Tibial nerve (tissue), 4 donors: ENCODE data around the gene ATP8A1. TPM values are rescaled to one million over a fixed set of nuclear protein-coding genes. Genes with fewer than 3 reads are reported as not detected.

Source experiments
- DNase-seq, 2 donors: peaks; one replicate each; pipeline ENCODE4 v3.0.0-alpha.2; 2019; ENCODE audit warnings: low spot score in 2 of 2
- H3K27ac ChIP-seq, 4 donors: fragments of 200-600 bp; sonication (generic) in 3 of 4; one replicate each; pipeline ENCODE4 v1.5.1; 2017 to 2019; ENCODE audit warnings: mild to moderate bottlenecking in 1 of 4
- H3K27me3 ChIP-seq, 2 donors: fragments of 200-600 bp; sonication (generic) in 1 of 2; one replicate each; pipeline versions ENCODE4 v1.5.1 to v1.6.0; 2017 to 2019
- H3K36me3 ChIP-seq, 3 donors: fragments of 200-600 bp; sonication (generic); one replicate each; pipeline ENCODE4 v1.5.1; 2018 to 2019
- H3K4me1 ChIP-seq, 4 donors: fragments of 200-600 bp; sonication (generic) in 3 of 4; one replicate each; pipeline ENCODE4 v1.5.1; 2017 to 2019
- H3K4me3 ChIP-seq, 4 donors: fragments of 200-600 bp; sonication (generic) in 3 of 4; one replicate each; pipeline ENCODE4 v1.5.1; 2017 to 2019; ENCODE audit warnings: mild to moderate bottlenecking in 1 of 4, moderate library complexity in 1 of 4
- H3K9me3 ChIP-seq, 4 donors: fragments of 200-600 bp; sonication (generic) in 3 of 4; one replicate each; pipeline ENCODE4 v1.5.1; 2017 to 2019
- EP300 ChIP-seq, 2 donors: sonication (generic); formaldehyde crosslinking; IDR thresholded peaks; one replicate each; pipeline ENCODE4 v1.6.1; 2017; ENCODE audit warnings: antibody characterized with exemption in 2 of 2, mild to moderate bottlenecking in 1 of 2
- POLR2A ChIP-seq, 2 donors: fragments of 450-650 bp; IDR thresholded peaks; one replicate each; pipeline ENCODE4 v1.6.1; 2017; ENCODE audit warnings: antibody characterized with exemption in 2 of 2, mild to moderate bottlenecking in 2 of 2, moderate library complexity in 2 of 2
- WGBS, 2 donors: methylation state at CpG; one replicate each; pipeline ENCODE4 v1.1.5; 2018; 5-methylcytosine and 5-hydroxymethylcytosine counted together
- total RNA-seq, 4 donors: library from RNA; depleted of rRNA; stranded (reverse); fragments of >200 nt; gene quantifications; one replicate each; pipeline ENCODE4 v1.1.0, GENCODE V29; 2016
- TF ChIP-seq, protein P1 (sequence below), 5 experiments: fragments of 200-600 bp in 3 of 5; fragments of 450-650 bp in 2 of 5; sonication (generic) in 3 of 5; IDR thresholded peaks; one replicate each; pipeline ENCODE4 v1.5.1; 2016 to 2019; ENCODE audit warnings: antibody characterized with exemption in 5 of 5, mild to moderate bottlenecking in 3 of 5, moderate library complexity in 2 of 5

The ATP8A1 gene
- total RNA-seq, 4 donors from 2014 or later: 57.9 to 79.7 (median 64.9) TPM

DNA sequence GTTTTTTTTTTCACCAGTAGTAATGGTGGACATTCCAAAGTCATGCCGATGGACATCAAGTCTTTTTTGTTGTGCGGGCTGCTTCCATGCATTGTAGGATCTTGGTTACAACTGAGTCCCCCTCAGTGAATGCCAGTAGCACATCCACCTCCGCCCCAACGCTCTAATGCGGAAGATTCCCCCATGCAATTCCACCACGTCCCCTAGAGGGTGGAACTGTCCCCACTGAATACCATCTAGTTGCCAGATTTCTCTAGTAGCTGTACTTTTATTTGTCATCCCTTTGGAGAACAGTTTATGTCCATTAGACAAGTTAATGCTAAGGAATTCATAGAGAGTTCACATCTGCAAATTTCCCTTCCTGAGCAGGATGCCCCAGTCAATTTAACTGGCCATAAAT is 252.9 kb downstream of the ATP8A1 start:
- 86 to 91% methylated on average over 6 of the region's 6 CpGs for WGBS, 2 donors
- H3K27ac ChIP-seq: no peak overlapping the region
- H3K9me3 ChIP-seq: no peaks in the 10 kb centered on the region
- peaks cover 0 to 7% (median 0%) of the 10 kb centered on the region in 3 donors for H3K36me3 ChIP-seq
- H3K4me3 ChIP-seq: no peak overlapping the region
- no peak for DNase-seq
- peaks cover 0 to 3% (median 0%) of the 10 kb centered on the region in 4 donors for H3K4me1 ChIP-seq
- peaks cover 0 to 12% of the 10 kb centered on the region in 2 donors for H3K27me3 ChIP-seq
- TF ChIP-seq, protein P1, sequence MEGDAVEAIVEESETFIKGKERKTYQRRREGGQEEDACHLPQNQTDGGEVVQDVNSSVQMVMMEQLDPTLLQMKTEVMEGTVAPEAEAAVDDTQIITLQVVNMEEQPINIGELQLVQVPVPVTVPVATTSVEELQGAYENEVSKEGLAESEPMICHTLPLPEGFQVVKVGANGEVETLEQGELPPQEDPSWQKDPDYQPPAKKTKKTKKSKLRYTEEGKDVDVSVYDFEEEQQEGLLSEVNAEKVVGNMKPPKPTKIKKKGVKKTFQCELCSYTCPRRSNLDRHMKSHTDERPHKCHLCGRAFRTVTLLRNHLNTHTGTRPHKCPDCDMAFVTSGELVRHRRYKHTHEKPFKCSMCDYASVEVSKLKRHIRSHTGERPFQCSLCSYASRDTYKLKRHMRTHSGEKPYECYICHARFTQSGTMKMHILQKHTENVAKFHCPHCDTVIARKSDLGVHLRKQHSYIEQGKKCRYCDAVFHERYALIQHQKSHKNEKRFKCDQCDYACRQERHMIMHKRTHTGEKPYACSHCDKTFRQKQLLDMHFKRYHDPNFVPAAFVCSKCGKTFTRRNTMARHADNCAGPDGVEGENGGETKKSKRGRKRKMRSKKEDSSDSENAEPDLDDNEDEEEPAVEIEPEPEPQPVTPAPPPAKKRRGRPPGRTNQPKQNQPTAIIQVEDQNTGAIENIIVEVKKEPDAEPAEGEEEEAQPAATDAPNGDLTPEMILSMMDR (IDR thresholded peaks at IDR 0.05): no peak
- TF ChIP-seq POLR2A (IDR thresholded peaks at IDR 0.05) (no peak), EP300 (IDR thresholded peaks at IDR 0.05) (no peak)

DNA sequence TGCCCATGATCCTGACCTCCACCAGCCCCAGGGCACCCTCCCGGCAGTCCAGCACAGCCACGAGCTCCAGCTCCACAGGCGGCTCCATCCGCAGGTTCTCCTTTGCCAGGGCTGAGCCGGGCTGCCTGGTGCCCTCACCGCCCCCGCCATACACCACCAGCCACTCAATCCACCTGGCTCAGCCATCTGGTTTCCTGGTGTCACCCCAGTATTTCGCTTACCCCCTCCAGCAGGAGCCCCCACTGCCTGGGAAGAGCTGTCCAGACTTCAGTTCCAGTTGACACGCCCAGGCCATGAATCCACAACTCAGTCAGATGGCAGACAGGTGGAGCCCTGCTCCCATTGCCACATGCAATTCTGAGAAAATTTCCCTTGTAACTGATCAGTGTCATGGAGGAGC is 255.7 kb downstream of the ATP8A1 start:
- no peak for DNase-seq
- Histone ChIP-seq H3K27me3 (peaks cover 0 to 40% of the 10 kb centered on the region in 2 donors), H3K4me1 (peaks cover 0 to 31% (median 18%) of the 10 kb centered on the region in 4 donors), H3K4me3 (peak overlapping the region in 1 of 4 donors; percentile 4), H3K9me3 (no peaks in the 10 kb centered on the region), H3K27ac (no peak overlapping the region), H3K36me3 (peaks cover 0 to 3% (median 0%) of the 10 kb centered on the region in 3 donors)
- WGBS, 2 donors: 67 to 71% methylated on average over 9 of the region's 9 CpGs
- no peak for TF ChIP-seq EP300 (IDR thresholded peaks at IDR 0.05)
- TF ChIP-seq POLR2A (IDR thresholded peaks at IDR 0.05): no peak
- TF ChIP-seq, protein P1 (IDR thresholded peaks at IDR 0.05): peak in 1 of 5 experiments; percentile 20

DNA sequence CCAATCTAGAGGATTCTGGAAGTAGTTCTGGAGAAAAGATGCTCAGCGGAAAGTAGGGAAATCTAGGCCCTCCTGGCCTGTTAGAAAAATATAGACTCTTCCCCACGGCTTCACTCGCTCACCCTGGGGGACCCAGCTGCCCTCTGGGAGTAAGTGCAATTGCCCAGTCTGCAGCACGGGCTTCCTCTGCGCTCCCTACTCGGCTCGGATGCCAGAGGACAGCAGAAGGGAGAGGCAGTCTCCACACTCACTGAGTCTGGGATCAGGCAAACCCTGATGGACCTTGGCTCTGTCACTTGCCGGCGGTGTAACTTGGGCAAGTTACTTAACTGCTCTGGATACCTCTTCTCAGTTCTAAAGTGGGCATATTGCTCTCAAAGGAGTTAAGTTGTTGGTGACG is 257.5 kb downstream of the ATP8A1 start:
- H3K27me3 ChIP-seq: peaks cover 0 to 52% of the 10 kb centered on the region in 2 donors
- H3K27ac ChIP-seq: peak overlapping the region in 2 of 4 donors; percentile 23 to 80
- WGBS, 2 donors: 22 to 34% methylated on average over 8 to 10 of the region's 10 CpGs
- TF ChIP-seq, protein P1 (IDR thresholded peaks at IDR 0.05): no peak
- no peak for TF ChIP-seq POLR2A (IDR thresholded peaks at IDR 0.05)
- TF ChIP-seq EP300 (IDR thresholded peaks at IDR 0.05): no peak
- peak overlapping the region; percentile 40 to 70 (median 63) for H3K4me3 ChIP-seq
- H3K4me1 ChIP-seq: peaks cover 0 to 31% (median 18%) of the 10 kb centered on the region in 4 donors
- no peak for DNase-seq
- H3K9me3 ChIP-seq: no peaks in the 10 kb centered on the region
- no peaks in the 10 kb centered on the region for H3K36me3 ChIP-seq

DNA sequence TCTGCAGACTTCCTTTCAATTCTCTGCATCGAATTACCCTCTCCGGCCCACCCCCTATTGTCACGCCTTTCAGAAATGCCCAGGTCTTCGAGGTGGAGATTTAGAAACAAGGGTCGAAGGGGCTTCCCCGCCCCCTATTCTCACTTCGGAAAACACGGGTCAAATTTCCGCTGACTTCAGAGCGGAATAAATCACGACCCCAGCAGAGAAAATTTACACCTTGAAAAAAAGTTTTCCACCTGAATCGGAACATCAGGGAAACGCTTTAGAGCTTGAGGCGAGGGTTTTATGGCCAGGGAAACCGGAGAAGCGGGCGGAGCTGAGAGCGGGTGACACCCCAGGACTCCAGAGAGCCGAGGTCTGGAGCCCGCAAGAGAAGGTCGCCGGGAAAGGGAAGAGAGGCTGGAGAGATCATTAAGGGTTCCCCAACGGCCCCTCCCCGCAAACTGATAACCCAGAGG is 258.0 kb downstream of the ATP8A1 start:
- Histone ChIP-seq H3K27ac (peak overlapping the region in 2 of 4 donors; percentile 23 to 80), H3K27me3 (peaks cover 0 to 52% of the 10 kb centered on the region in 2 donors), H3K4me1 (peaks cover 0 to 31% (median 18%) of the 10 kb centered on the region in 4 donors), H3K4me3 (peak overlapping the region; percentile 40 to 70 (median 63)), H3K36me3 (no peaks in the 10 kb centered on the region), H3K9me3 (no peaks in the 10 kb centered on the region)
- DNase-seq: peak in 1 of 2 donors; percentile 16
- TF ChIP-seq POLR2A (IDR thresholded peaks at IDR 0.05) (no peak), EP300 (IDR thresholded peaks at IDR 0.05) (no peak)
- TF ChIP-seq, protein P1 (IDR thresholded peaks at IDR 0.05): no peak
- WGBS, 2 donors: 3 to 6% methylated on average over 24 of the region's 24 CpGs

DNA sequence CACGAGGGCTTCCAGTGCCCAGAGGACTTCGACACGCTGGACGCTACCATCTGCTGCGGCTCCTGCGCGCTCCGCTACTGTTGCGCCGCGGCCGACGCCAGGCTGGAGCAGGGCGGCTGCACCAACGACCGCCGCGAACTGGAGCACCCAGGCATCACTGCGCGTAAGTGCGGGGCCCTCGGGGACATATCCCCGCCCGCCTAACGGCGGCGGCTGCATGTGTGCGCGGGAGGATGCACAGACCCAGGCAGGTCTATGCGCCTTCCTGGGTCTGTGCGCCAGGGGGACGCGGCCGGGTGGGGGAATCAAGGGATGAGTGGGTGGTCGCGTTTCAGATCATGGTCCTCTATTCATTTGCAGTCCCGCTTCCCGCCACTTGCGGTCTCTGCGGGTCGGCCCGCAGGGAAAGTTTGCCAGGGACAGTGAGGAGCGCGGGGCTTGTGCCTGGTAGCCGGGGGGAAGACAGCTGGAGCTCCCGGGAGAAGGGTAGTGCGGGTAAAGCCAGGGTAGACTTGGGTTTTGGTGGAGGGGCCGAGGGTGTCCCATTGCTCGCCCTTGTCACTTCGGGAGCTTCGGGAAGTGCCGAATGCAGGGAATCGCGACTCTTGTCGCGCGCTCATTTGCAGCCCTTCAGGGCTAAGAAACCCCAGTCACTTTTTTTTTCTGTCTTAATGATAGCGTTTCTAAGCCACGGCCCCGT is 258.6 kb downstream of the ATP8A1 start:
- Histone ChIP-seq H3K4me1 (peaks cover 0 to 31% (median 18%) of the 10 kb centered on the region in 4 donors), H3K27ac (peak overlapping the region in 3 of 4 donors; percentile 57 to 80 (median 57)), H3K9me3 (no peaks in the 10 kb centered on the region), H3K27me3 (peaks cover 0 to 52% of the 10 kb centered on the region in 2 donors), H3K4me3 (peak overlapping the region; percentile 40 to 70 (median 63)), H3K36me3 (no peaks in the 10 kb centered on the region)
- TF ChIP-seq, protein P1 (IDR thresholded peaks at IDR 0.05): peak in 1 of 5 experiments; percentile 13
- TF ChIP-seq POLR2A (IDR thresholded peaks at IDR 0.05): no peak
- DNase-seq: no peak
- 1 to 2% methylated on average over 35 to 55 of the region's 60 CpGs for whole genome bisulfite sequencing, 2 donors
